ENCODE data around the gene FMN1.

DNA sequence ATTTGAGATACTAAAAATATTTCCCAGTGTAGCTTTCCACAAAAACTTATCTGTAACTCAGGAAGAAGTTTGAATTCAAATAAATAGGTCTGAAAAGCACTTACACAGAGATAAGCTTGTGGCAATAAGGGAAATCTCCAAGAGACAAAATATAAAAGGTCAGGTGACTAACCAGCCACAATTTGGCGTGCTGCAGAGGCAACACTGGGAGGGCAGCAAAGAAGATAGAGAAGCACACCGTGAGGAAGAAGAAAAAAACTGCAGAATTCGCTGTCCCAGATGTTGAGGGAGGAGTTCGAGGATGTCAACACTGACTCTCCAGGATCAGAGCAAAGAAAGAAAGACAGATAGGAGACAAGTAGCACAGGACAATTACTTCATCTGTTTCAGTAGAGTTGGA is 204.4 kb downstream of the FMN1 start:
- TF ChIP-seq, protein P1, sequence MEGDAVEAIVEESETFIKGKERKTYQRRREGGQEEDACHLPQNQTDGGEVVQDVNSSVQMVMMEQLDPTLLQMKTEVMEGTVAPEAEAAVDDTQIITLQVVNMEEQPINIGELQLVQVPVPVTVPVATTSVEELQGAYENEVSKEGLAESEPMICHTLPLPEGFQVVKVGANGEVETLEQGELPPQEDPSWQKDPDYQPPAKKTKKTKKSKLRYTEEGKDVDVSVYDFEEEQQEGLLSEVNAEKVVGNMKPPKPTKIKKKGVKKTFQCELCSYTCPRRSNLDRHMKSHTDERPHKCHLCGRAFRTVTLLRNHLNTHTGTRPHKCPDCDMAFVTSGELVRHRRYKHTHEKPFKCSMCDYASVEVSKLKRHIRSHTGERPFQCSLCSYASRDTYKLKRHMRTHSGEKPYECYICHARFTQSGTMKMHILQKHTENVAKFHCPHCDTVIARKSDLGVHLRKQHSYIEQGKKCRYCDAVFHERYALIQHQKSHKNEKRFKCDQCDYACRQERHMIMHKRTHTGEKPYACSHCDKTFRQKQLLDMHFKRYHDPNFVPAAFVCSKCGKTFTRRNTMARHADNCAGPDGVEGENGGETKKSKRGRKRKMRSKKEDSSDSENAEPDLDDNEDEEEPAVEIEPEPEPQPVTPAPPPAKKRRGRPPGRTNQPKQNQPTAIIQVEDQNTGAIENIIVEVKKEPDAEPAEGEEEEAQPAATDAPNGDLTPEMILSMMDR (IDR thresholded peaks at IDR 0.05): no peak
- TF ChIP-seq POLR2A (IDR thresholded peaks at IDR 0.05): no peak
